Glomerular endothelial cell (primary cell): Measurements from ENCODE around the gene NLRP8. TPM values are rescaled to one million over a fixed set of nuclear protein-coding genes. Genes with fewer than 3 reads are reported as not detected.
"Not testable (repeated sequence)": the region's sequence is repeated elsewhere in the genome, so short reads cannot be mapped to it uniquely, and the experiment has no call there.

Experiments used
- DNase-seq: peaks from one replicate; pipeline ENCODE4 v3.0.0-alpha.2; 2011; ENCODE audit warnings: low read depth, low spot score; ENCODE audit errors: extremely low read depth
- total RNA-seq: library from RNA; depleted of rRNA; stranded (reverse); fragments of >200 nt; gene quantifications from 2 replicates; pipeline ENCODE4 v1.2.3, GENCODE V29; 2015

Gene NLRP8
- total RNA-seq, result not detected in 2 replicates

DNA sequence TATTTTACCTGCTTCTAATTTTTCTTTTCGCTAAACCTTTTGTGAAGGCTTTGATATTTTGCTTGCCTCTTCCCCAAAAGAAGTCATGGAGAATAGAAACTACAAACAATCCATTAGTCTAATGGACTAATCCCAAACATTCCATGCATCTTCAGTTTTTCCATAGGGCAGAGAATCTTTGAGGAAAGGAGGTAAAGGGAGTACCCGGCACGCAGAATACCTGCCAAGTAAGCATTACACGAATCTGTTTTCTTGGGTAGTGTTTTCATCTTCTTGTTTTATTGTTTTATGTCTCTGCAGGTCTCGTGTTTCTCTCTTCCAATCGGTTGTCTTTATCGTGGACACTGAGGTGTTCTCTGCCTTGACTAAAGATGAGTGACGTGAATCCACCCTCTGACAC lies at the start of gene NLRP8:
NLRP8 (plus strand) TSS at position 301 of the 400 bp plus-strand sequence.
- DNase-seq, result no peak

DNA sequence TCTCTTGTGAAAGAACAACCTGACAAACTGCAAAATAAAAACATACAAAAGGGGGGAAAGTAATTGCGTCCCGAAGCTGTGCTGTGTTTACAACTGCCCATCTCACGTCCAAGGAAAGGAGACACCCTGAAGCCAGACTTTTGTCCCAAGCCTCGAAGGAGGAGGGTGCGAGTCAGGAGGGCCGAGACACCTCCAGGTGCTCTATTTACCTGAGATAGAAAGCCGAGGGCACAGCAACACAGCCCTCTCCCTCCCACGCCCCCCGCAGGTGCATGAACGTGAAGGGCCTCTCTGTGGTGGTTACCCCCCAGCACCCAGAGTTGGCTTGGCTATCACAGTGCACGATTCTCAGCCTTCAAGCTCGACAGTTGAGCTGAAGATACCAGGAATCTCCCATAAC lies 48.7 kb upstream of the NLRP8 start:
- no peak for DNase-seq

DNA sequence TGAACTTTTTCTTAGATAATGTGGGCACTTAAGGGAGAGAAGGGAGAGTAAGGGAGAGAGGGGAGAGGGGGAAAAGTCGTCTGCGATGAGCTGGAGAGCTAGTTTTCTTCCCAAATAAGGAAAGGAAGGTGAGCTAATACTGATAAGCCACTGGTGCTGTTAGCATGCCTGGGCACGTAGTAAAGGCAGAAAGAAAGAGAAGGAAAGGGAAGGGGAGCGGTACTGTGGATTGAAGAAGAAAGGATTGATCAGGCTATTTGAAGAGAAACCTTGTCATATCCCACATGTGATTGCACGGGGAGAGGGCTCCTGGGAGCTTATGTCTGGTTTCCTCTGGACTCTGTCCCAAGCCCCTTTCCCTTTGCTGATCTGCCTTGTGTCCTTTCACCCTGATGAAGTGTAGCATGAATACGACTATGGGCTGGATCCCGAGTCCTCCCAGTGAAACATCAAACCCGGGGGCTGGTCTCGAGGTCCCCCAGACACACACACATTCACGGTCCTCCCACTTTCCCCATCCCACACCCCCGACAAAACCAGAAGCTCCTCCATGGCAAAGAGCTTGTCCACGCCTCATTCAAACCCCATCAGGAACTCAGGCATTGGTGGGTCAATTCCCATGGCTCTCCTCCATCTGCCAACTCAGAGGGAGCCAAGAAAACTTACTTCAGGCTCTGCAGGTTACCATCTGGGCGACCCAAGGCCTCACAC lies 46.1 kb upstream of the NLRP8 start:
- DNase-seq, result no peak

DNA sequence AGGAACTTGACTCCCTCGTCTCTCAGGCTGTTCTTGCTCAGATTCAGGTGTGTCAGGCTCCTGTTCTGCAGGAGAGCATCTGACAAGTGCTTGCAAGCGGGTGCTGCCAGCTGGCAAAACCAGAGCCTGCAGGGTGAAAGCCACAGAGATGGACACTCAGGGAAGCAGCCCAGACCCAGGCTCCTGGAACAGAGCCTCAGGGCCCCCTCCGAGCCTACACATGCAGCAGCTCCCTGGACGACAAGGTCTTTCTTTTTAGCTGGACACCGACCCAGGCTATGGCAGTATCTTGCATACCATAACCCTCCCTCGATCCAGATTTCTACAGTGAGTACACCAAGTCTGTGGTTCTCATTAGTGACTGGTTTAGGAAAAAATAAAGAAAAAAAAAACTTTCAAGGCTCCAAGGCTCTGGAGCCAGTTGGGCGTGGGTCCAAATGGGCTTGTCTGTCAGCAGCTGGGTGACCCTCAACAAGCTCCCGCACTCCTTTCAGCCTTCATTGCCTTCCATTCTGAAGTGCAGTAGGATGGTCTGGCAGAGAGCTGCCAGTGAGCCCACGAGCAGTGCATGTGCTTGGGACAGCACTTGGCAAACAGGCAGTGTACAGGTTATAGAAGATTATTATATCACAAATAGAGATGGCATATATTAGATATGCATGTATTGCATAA lies 45.4 kb upstream of the NLRP8 start:
- no peak for DNase-seq

DNA sequence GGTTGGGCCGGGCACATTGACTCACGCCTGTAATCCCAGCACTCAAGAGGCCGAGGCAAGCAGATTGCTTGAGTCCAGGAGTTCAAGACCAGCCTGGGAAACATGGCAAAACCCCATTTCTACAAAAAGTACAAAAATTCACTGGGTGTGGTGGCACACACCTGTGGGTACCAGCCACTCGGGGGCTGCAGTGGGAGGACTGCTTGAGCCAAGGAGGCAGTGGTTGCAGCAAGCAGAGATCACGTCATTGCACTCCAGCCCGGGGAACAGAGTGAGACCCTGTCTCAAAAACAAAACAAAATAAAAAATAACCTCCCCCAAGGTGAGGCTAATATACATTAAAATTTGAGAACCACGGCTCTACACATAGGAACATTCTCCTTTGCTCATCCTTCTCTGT lies 40.3 kb upstream of the NLRP8 start:
- DNase-seq, result no peak

DNA sequence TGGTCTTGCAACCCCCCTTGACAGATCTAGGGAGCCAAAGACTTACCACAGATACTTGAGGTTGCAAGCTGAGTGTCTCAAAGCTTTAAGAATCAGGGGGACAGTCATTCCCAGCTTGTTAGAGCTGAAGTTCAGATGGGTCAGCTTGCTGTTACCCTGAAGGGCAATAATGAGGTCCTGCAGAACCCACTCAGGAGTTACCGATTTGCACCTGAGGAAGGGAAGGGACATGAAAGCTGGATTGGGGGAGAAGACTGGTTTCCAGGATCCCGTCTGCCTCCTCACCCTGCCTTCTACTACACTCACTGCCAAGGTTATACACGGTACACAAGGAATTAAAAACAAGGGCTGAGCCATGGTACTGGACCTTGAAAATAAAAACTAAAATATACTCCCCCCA lies 39.9 kb upstream of the NLRP8 start:
- DNase-seq, result no peak

DNA sequence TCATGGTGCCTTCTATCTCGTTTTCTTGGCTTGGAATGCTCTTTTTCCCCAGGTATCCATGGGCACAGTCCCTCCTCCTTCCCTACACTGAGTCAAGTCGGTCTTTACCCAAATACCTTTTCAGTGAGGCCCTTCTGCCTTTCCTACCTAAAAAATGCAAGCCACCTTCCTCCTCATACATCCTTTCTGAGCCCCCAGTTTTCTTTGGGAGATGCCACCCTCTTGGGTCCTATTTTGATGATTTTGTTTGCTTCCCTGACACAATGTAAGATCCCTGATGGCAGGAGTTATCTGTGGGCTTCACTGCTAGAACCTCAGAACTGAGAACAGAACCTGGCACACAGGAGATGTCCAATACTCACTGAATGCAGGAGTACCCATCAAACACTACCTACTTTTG lies 37.8 kb upstream of the NLRP8 start:
- no peak for DNase-seq

DNA sequence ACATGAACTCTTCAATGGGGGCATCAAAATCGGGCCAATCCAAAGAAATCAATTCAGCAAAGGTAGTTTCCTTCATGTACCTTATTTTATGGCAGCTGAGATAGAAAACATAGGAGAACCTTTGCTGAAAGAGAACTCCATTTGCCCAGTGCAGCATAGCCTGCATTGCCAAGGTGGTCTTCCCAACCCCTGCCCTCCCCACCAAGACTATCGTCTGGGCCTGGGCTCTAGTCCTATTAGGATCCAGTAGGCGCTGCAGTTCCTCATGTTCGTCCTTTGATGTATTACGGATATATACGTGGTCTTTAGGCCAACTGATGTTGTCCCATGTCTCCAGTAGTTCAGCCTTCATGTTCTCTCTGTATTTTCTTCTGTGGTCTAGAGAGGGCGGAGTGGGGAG lies 34.7 kb upstream of the NLRP8 start:
- no peak for DNase-seq

DNA sequence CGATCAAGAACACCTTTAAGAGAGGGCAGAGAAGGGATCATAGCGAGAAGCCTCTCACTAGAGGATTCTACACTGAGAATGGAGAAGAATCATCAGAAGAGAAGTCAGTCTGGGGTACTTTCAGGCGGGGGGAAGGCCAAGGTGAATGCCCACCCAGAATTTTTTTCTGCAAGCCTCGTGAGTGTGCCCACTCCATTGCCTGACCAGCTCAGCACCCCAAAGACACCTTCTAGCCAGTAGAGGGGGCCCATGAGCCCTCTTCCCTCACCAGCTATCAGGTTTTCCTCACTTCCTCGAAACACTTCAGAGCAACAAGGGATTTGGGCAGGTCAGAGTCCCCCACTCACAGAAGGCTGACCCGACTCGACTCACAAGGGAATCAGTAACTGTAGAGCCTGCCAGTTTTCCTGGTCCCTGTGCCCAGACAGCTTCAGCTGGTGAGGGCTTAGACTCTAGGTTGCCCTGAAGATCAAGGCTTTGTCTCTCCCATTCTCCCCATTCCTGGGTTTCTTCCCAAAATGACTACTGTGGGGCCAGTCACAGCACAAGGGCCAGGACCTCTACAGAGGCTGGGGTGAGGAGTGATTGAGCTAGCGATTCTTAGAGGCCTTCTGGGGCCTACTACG lies 33.9 kb upstream of the NLRP8 start:
- no peak for DNase-seq

DNA sequence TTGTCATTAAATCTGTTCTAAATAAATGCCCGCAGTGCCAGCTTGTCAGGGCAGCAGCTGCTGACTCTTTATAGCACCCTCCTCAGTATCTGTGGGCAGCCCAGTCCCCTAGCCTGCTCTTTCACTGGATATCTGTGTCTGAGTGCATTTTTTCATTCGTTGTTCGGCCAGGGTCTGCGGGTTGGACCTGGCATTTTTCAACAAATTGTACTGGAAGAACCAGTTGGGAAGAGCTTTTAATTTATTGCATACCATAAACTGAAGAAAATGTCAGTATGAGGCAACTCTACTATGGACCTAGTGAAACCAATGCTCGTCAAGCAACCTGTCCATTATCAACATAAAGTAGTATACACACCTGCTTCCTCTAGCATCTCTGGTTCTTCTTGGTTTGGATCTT lies 24.1 kb upstream of the NLRP8 start:
- no peak for DNase-seq

DNA sequence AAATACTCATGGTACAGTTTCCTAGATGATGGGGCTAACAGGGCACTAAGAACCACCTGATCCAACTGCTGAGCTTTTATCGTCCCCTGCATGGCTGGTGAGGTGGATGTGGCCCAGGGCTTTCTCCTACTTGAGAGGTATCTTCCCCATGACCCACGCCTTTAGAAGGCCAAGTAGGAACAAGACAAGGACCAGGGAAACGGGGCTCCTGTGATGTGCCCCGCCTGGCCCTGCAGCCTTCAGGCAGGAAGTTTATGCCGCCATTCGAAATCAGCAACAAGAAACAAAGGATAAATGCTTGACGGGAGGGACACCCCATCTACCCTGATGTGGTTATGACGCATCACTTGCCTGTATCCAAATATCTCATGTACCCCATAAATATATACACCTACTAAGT lies 19.6 kb upstream of the NLRP8 start:
- DNase-seq, result no peak

DNA sequence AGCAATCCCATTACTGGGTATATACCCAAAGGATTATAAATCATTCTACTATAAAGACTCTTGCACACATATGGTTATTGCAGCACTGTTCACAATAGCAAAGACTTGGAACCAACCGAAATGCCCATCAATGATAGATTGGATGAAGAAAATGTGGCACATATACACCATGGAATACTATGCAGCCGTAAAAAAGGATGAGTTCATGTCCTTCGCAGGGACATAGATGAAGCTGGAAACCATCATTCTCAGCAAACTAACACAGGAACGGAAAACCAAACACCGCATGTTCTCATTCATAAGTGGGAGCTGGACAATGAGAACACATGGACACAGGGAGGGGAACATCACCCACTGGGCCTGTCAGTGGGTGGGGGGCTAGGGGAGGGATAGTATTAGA lies 18.4 kb upstream of the NLRP8 start:
- DNase-seq, result not testable (repeated sequence)

DNA sequence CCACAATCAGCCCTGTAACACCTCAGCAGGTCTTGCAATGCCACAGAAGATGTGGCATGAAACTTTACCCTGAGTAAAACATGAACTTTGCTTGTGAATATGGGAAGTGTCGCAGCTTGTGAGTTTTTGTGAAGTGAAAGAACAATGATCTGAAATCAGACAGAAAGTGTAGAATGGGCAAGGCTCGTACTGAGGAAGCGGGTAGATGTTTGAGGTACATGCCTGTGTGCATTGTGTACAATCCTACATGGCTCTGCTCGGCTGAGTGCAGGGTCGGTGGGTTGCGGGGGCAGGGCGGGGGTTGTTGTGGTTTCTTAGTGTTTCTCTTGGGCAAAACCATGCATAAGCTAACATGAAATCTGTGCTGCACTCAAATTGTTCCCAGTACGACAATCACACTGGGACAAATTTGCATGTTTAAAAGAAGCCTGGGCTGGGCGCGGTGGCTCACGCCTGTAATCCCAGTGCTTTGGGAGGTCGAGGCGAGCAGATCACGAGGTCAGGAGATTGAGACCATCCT lies 16.6 kb upstream of the NLRP8 start:
- DNase-seq, result no peak

DNA sequence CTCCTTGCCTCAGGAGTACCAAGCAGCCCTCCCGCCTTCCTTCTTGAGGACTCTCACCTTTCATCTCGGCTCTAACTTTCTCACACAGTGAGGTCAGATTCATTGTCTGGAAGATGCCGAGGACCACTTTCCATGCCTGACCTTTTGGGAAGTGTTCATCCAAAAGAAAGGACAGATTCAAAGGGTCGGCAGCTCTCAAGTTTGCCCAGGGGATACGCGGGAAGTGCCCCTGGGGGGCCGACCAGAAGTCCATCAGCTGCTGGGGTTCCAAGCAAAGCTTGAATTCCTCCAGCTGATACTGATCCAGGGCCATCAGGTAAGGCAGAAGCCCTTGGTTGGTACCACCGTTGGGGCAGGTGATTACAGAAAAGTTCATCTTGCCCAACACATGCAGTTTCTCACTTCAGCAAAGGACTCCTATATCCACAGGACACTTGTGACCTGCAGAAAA lies 15.7 kb upstream of the NLRP8 start, which contains the start of gene NLRP13:
NLRP13 (minus strand) TSS at position 401 of the 451 bp plus-strand sequence; CDS start at position 376, 25 bp downstream.
- no peak for DNase-seq

DNA sequence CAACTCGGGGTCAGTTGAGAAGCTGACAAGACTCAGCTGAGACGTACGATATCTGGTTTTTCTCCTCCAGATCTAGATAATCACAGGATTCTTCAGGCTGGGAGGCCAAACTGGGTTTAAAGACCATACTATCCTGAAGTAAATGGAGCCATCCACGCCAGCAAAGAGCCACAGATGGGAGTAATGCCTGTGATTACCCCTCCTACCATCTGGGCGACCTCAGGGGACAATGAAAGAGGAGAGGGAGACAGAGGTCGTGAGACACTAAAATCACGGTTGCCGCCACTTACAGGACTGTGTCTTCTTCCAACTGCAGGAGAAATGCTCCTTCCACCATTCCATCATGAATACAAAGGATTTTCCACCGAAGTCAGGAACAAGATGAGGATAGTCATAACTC lies 12.4 kb upstream of the NLRP8 start:
- no peak for DNase-seq

DNA sequence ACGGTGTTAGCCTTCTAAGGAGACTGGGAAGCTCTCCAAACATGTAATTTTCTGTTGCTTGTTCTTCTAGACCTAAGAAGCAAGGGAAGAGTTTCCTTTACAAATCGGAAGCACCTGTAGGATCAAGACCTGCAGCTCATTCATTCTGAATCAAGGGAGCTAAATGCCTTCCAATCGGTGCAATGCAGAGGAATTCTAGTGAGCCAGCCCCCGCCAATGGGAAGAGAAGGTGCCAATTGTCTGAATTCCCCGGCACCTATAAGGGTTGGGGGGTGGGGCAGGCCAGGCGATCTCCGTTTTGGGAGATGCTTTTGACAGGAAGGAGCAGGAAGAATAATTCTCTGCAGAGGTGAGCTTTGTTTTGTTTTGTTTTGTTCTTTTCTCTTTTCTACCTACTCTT lies 8.4 kb upstream of the NLRP8 start:
- no peak for DNase-seq

DNA sequence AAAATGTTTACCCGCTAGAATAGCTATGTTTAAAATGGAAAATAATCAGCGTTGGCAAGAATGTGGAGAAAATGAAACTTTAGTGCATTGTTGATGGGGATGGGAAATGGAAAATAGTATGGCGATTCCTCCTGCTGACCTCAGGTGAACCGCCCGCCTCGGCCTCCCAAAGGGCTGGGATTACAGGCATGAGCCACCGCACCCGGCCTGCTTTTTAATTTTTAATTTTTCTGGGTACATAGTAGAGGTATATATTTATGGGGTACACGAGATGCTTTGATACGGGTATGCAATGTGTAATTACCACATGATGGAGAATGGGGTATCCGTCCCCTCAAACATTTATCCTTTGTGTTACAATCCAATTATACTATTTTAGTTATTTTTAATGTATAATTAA lies 7.3 kb upstream of the NLRP8 start:
- DNase-seq, result no peak

DNA sequence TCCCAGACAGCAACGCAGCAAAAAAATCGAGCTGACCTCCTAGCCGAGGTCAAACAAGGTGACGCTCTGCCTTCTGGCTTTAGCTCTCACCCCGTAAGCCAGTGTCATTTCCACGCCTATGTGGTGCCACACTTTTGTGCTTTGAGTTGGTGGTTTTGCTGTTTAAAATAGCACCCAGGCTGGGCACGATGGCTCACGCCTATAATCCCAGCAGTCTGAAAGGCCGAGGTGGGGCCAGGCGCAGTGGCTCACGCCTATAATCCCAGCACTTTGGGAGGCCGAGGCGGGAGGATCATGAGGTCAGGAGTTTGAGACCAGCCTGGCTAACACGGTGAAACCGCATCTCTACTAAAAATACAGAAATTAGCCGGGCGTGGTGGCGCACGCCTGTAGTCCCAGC lies 2.9 kb downstream of the NLRP8 start:
- DNase-seq, result not testable (repeated sequence)

DNA sequence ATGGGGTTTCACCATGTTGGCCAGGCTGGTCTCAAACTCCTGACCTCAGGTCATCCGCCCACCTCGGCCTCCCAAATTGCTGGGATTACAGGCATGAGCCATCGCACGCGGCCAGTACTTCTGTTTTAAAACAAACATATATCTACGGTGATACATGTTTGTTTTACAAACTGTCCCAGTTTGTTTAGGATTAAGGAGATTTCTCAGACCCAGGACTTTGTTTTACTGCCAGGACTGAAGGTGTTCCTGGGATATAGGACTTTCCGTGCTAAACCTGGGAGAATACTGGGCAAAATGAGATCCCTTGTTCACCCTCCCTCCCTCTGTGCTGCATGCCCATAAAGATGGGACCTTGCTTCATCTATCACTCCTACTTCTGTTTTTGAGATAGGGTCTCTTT lies 8.8 kb downstream of the NLRP8 start:
- DNase-seq, result no peak

DNA sequence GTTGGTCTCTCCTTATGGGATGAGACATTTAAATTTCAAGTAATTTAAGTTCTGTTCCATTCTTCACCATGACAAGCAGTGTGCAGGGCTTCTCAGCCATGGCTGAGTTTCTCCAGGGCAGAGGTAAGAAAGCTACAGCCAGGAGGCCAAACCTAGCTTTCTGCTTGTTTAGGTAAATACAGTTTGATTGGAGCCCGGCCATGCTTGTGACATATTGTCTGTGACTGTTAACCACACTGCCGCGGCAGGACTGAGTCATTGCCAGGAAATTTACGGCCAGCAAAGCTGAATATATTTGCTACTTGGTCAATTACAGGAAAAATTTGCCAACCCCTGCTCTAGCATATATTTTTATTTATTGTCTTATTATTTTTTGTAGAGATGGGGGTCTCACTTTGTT lies 10.7 kb downstream of the NLRP8 start:
- no peak for DNase-seq

DNA sequence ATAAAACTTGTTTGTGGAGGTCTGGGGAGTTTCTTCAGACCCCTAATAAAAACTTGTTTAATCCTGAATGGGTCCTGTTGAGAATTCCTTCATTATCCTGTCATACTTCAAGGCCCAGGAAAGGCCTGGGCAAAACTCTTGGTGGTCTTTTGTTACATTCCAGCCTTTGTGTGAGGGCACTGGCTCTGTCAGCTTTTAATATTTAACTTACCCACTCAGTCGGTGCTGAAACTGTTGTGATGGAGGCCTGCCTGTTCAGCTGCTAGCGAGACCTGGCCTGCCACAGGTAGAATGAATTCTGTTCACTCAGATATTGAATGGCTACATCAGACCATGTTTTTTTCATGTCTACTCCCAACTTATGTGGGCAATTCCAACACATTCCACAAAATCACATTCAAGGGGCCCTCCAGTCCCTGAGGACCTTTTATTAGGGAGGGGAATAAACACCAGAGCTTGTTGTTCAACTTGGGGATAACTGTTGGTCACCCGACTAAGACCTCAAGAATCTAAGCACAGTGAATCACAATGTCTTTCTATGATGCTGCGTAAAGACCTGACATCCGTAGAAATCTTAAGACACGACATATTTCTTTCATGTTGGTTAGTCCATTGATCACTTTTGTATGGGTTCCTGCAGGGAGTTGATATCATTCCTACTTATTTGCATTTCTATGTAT lies 12.5 kb downstream of the NLRP8 start:
- DNase-seq, result no peak
